Measurements from ENCODE around the gene CCDC85B.

Gene CCDC85B

DNA sequence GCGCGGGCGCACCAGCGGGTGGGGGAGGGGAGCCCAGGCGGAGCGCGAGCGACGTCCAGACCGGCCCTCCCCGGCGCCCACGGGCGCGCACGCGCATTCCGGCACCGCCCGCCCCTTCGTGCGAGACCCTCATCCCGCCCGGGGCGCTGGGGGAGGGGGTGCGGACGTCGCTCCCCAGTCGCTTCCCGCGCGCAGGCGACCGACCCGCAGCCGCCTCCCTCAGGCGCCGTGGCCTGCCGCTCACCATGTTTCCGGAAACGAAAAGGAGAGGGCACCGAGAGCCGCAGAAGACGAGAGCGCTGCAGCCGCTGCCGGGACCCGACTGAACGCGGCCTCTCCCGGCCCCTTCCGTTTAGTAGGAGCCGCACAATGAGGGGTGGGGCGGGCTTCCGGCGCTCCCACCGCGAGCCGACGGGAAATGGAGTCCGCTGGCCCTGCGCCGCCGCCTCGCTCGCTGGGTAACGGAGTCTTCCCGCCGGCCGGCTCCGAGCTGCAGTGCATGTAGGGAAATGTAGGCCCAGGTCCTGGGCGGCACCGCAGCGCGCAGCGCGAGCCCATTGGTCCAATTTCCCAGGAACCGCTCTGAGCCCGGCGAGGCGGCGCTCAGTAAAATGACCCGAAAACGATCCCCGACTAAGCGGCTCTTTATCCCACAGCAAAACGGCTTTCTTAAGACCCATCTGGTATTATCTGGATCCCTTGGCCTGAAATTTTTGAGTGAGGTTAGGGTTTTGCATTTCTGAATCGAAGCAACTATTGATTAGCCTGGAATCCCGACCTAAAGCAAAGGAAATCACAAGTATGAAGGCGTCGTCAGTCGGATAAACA, 32.4 kb upstream of the CCDC85B start, which contains the start of gene CFL1:
Gene CFL1, minus strand, starts transcription at position 328 of the 828 bp plus-strand sequence. Its CDS starts 81 bp downstream, at position 247.
- peak; percentile 99 for DNase-seq

DNA sequence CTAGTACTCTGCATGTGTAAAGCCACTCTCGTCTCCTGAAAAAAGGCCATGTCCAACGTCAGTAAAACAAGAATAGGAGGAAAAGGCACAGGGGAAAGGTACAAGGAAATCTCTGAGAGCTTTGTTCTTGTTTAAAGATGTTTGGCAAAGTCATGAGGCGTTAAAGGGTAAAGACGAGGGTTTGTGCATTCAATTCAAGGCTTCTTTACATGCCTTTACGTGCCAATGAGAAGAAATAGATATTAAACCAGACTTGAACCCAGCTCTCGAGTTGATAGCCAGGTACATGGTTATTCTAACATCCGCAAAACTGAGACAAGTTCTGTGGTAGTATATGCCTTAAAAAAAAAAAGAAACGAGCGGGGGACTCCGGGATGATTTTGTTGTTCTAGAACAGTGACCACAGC, 31.8 kb upstream of the CCDC85B start:
- no peak for DNase-seq

DNA sequence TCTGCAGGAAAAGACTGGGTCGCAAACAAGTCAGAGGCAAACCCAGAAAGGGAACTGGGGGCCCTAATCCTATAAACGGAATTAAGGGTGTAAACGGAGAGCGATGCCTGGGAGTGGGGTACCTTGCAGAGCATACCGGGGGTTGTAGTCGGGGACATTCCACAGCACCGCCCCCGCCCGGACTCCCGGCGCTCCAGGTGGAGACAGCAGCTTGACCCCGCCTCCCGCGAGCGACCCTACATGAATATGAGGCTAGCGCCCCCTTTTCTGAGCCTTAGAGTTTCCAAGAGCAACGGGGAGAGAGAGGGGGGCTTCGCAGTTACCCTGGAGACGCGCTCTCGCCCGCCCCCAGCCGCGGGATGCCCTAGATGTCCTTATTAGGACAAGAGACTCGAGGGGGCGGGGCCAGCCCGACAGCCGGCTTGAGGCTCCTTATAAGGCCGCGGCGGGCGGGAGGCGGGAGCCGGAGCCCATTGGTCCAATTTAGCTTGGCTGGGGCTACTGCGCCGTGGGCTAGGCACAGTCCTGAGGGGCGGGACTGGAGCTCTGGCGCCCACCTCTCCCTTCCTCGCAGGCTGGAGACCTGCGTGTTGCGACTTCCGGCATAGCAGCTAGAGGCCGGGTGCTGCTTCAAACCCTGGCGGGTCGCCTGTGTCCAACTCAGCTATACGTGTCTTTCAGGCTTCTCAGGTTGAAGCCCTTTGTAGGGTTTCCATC, 31.2 kb upstream of the CCDC85B start:
- peak; percentile 100 for DNase-seq

DNA sequence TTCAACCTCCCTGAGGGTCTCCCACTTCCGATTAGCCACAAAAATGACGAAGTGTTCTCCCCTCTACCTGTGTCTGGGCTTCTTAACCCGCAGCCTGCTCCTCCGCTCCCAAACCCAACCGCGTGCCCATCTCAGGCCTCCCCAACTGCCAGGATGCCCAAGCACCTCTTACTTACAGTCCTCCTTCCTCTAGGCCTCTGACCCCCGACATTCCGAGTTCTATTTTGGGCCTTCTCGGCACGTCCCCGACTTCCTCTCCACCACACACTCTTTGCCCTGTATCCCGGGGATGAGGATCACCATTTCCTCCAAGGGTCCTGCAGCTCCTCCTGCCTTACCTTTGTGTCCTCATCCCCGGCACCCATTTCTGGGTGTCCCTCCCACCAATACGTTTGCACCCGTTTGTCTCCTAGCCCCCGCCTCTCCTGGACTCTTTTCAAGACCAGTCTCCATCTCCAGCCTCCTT, 30.6 kb upstream of the CCDC85B start:
- no peak for DNase-seq

DNA sequence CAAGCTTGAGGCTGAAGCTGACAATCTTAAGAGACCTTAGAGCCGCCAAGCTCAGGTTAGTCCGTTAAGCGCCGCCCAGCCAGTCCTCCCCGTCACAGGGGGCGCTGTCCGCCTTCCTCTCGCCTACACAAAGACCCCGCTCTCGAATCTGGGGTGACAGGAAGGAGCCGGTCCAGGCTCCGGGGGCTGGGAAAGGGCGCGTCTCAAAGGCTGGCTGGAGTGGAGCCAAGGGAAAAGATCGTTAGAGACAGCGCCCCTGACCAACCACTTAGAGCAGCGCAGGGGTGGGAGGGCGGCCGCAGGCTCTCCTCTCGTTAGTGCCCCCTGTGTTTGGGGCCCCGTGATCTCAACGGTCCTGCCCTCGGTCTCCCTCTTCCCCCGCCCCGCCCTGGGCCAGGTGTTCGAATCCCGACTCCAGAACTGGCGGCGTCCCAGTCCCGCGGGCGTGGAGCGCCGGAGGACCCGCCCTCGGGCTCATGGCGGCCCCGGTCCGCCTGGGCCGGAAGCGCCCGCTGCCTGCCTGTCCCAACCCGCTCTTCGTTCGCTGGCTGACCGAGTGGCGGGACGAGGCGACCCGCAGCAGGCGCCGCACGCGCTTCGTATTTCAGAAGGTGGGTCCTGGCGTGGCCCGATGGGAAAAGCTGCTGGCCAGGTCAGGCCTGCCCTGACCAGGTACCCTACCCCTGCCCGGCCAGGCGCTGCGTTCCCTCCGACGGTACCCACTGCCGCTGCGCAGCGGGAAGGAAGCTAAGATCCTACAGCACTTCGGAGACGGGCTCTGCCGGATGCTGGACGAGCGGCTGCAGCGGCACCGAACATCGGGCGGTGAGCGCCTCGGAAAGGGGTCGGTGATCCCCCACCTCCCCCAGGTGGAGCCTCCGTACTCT, 30.0 kb upstream of the CCDC85B start, which contains the start of gene MUS81:
Gene MUS81, plus strand, starts transcription at position 156 of the 887 bp plus-strand sequence. Its CDS starts 321 bp downstream, at position 477.
- DNase-seq = peak; percentile 97

DNA sequence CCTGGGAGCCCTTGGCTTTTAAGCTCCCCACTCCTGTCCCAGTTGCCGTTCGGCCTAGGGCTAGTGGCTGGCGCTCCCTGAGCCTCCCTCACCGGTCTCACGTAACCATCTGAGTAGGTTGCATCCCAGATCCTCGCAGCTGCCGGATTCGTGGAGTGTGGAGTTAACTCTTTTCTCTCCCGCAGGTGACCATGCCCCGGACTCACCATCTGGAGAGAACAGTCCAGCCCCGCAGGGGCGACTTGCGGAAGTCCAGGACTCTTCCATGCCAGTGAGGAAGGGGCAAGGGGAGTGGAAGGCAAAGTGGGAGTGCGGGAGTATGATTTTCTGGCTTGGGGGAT, 29.3 kb upstream of the CCDC85B start:
- DNase-seq = no peak

DNA sequence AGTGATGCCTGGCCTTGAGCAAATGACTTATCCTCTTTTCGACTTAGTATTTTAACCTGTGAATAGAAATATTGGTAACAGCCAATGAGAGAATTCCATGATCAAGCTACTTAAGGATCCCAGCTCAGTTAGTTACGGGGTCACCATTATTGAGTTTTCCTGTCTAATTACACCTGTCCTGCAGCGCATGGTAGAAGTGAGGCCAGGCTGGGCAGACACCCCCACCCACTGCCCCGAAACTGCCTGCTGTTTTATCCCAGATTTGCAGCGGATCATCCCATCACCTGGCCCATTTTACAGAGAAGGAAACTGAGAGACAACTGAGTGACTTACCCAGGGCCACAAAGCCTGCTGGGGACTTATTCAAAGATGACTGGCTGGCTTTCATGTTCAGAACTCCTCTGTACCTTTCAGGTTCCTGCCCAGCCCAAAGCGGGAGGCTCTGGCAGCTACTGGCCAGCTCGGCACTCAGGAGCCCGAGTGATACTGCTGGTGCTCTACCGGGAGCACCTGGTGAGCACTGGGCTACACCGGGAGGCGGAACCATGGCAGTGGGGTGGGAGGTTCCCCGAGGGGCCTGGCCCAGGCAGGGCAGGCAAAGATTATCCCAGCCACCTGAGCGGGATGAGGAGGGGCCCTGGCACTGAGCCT, 28.8 kb upstream of the CCDC85B start:
- no peak for DNase-seq

DNA sequence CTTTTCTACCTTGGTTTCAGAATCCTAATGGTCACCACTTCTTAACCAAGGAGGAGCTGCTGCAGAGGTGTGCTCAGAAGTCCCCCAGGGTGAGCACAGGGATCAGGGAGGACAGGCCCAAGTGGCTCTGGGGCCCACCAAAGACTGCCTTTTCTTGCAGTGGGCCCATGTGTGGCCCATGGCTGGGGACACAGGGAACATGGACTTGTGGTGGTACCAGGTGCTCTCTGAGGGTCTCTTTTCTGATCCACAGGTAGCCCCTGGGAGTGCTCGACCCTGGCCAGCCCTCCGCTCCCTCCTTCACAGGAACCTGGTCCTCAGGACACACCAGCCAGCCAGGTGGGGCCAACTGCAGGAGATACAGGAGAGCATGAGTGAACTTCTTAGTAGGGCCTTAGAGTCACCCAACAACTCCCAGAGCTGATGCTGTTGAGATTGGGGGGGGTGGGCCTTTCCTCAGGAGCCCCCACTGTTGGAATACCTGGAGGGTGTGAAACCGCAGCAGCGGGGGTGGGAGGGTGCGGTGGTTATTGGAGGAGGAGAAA, 28.2 kb upstream of the CCDC85B start:
- no peak for DNase-seq

DNA sequence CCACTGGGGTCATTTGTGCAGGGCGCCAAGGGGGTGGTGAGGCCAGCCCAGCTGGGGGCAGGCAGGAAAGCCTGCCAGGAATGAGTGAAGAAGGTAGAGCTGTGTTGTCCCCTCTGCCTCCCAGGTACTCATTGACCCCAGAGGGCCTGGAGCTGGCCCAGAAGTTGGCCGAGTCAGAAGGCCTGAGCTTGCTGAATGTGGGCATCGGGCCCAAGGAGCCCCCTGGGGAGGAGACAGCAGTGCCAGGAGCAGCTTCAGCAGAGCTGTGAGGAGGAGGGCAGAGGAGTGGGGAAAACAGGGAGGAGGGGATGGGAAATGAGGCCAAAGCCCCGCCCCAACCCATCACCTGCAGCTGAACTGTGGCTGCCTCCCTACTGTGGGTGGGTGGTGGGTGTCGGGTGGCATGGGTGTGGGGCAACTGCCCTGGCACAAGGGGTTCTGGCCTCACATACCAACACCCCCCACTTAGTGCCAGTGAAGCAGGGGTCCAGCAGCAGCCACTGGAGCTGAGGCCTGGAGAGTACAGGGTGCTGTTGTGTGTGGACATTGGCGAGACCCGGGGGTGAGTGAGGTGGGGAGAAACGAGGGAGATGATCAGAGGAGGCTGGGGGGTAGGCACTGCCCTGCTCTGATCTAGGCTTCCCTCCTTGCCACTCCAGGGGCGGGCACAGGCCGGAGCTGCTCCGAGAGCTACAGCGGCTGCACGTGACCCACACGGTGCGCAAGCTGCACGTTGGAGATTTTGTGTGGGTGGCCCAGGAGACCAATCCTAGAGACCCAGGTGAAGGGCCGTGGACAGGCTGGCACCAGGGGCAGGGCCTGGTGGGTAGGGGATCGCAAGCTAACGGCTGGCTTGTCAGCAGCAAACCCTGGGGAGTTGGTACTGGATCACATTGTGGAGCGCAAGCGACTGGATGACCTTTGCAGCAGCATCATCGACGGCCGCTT, 27.3 kb upstream of the CCDC85B start:
- DNase-seq = no peak

DNA sequence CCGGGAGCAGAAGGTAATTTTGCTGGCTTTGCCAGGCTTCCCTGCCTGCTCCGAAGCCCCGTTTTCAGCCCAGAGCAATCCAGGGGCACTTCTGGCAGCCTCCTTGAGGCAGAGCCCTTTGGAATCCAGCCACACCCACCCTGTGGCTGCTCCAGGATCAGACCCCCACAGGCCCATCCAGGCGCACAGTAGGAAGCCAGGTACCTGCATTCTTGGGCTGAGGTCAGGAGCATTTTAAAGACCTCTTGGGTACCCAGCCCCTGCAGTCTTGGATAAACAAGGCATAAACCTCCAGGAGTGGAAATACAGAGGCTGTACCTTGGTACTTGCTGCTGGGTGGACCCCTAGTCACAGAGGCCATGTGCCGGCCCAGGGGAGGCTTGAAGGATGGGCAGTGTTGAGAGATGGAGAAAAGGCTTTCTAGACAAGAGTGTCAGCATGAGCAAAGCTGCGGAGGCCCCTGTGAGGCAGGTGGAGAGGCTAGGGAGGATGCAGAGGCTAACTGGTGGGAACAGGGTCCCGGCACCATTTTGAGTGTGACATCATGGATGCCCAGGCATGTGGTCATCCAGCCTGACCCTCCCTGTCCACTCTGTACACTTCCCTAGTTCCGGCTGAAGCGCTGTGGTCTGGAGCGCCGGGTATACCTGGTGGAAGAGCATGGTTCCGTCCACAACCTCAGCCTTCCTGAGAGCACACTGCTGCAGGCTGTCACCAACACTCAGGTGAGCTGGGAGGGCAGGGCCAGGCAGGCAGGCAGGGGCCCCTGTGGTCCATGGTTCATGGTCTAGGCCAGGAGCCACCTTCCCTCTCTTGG, 26.4 kb upstream of the CCDC85B start:
- no peak for DNase-seq

DNA sequence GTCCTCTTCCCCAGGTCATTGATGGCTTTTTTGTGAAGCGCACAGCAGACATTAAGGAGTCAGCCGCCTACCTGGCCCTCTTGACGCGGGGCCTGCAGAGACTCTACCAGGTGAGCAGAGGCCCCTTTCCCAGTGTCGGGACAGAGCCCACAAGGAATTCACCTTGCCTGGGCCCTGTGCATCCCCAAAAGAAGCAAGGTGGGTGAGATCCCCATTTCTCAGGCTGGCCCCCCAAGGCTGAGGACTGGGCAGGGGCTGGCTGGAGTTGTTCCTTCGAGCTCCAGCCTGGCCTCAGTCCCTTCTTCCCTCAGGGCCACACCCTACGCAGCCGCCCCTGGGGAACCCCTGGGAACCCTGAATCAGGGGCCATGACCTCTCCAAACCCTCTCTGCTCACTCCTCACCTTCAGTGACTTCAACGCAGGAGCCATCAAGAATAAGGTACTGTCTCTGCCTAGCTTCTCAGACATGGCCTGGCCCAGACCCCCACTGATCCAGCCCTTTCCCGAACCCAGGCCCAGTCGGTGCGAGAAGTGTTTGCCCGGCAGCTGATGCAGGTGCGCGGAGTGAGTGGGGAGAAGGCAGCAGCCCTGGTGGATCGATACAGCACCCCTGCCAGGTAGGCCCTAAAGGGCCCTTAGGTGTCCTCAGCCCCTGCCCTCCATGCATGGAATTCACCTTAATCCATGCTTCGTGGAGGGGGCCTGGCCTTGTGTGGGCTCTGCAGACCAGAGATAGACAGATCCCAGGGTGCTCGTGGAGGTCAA, 25.6 kb upstream of the CCDC85B start:
- DNase-seq = no peak

DNA sequence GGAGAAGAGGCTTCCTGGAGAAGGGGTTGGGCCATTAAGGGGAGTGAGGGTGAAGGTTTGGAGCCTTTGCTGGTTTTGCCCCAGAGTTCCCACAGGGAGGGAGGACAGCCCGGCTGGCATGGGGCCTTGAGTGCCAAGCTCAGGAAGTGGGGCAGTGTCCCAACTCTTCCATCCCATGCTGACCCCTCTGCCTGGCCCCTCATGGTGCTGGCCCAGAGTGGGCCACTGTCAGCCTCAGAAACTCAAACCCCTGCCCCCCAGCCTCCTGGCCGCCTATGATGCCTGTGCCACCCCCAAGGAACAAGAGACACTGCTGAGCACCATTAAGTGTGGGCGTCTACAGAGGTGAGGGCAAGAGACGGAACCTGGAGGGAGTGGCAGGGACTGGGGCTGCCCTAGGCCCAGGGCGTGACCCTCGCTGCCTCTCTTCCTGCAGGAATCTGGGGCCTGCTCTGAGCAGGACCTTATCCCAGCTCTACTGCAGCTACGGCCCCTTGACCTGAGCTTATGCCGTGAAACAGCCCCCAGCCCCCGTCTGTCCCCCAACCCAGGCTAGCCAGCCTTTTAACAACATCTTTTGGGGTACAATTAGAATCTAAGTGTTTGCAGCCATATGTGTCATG, 24.8 kb upstream of the CCDC85B start:
- DNase-seq = no peak

DNA sequence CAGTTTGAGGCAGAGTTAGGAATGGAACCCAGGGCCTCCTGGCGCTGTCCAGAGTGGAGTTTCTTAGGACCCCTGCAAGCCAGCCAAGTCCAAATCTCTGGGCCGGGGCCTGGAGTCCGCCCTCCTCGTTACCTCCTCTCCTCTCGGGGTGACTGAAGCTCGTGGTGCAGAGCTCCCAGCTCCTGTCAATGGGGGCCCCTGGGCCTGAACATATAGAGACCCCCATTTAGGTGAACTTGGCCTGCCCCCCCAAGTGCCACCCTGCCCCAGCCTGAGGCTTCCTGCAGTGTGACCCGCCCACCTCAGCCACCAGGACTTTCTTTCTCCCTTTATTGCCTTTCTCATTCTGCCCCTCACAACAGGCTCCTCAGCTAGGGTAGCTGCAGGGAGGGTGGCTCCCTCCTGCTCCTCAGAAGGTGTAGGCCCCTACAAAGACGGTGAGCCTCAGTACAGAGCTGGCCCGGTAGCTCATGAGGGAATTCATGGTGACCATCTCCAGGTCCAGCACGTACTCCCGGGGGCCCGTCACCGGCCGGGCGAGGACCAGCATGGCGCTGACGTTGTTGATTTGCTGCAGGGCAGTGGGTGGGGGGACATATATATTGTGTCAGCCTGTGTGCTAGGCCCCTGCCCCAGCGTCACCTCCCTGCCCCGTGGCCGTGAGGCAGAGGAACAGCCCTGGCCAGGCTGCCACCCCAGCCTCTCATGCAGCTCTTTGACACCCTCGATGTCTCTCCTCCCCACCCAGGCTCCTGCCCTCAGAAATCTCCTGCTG, 23.8 kb upstream of the CCDC85B start:
- no peak for DNase-seq

DNA sequence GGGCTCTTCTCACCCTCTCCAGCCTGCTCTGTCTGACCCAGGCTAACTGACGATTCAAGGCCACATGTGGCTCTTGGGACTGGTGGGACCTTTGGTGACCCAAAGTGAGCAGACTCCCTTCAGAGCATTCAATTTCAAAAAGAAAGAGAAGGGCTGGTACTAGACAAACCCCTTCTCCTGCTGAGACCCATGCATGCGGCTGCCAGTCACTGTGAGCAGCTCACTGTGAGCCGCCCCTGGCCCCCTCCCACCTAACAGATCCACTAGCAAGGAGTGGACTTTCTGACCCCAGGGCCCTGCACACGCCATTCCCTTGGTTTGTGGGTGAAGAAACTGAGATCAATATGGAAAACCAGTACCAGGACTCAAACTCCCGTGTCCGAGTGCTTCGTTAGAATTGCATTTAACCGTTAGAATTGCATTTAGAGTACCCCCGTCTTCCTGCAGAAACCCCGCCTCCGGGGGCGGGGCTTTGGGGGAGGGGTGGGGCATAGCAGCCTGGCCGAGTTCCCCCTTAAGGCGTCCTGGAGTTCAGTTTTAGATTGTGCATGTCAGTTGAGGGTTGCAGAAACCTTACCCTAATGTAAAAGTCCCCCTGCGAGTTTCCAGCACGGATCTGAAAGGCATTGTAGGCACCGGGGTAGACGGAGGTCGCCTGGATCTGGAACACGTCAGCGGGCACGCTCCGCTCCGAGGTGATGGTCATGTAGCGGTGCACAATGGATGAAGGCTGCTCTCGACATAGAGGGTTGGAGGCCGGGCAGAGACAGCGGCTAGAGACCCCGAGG, 23.0 kb upstream of the CCDC85B start:
- peak; percentile 45 for DNase-seq

DNA sequence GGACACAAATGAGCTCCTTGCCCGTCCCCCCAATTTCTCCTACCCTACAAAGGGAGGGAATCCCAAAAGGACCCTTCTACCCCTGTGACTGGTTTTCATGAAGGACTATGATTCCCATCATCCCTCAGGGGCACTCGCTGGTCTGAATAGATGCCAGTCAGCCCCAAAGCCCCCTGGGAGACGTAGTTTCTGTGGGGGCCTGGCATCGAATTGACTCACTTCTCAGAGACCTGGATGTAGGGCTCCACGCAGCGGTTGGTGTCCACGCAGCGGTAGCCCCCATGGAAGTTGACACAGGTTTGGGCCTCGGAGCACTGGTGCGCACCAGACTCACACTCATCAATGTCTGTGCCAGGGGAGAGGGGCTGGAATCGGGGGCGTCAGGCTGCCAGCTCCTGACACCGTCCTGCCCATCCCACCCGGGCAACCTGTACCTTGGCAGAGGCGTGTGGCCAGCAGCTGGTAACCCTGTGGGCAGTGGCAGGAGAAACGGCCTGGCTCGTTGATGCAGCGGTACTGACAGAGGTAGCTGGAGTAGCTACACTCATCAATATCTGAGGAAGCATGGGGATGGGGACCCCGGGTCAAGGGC, 22.3 kb upstream of the CCDC85B start:
- DNase-seq = no peak

DNA sequence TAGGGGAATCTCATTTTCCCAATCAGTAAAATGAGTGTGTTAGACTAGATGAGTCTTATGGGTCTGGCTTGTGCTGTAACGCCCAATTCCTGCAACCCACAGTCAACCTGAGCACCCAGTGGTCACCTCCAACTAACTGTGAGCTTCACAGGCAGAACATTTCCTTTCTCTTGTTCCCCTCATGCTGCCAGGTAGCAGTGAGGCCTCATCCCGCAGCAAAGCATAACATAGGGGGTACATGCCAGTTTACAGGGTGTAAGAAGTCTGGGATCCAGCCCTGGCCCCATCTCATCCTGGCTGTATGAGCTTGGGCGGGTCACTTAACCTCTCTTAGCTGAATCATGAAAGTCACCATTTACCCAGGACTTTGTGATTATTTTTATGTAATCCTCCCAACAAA, 21.6 kb upstream of the CCDC85B start:
- DNase-seq = no peak
